Progenitor cell of endocrine pancreas (in vitro differentiated cells): ENCODE measurements around the gene HYAL1. TPM values are rescaled to one million over a fixed set of nuclear protein-coding genes. Genes with fewer than 3 reads are reported as not detected.
A peak's percentile ranks its signal among the peaks of the same experiment; 100 is the strongest.

Experiments used
- DNase-seq: peaks from one replicate; pipeline ENCODE4 v3.0.0; 2021; ENCODE audit warnings: low spot score; ENCODE audit not compliant: unreplicated experiment
- H3K27ac Mint-ChIP-seq: 2 replicates; pipeline ENCODE4 v1.8.0; 2021; ENCODE audit warnings: mild to moderate bottlenecking, moderate library complexity, mixed read lengths
- H3K27me3 Mint-ChIP-seq: 2 replicates; pipeline ENCODE4 v1.8.0; 2021; ENCODE audit warnings: mixed read lengths
- H3K36me3 Mint-ChIP-seq: 2 replicates; pipeline ENCODE4 v1.8.0; 2022; ENCODE audit warnings: mixed read lengths; ENCODE audit not compliant: insufficient read depth
- H3K4me1 Mint-ChIP-seq: 2 replicates; pipeline ENCODE4 v1.8.0; 2021; ENCODE audit warnings: low read depth, mixed read lengths
- H3K4me3 Mint-ChIP-seq: 2 replicates; pipeline ENCODE4 v1.8.0; 2021; ENCODE audit warnings: low read depth, mild to moderate bottlenecking, moderate library complexity, mixed read lengths
- H3K9me3 Mint-ChIP-seq: 2 replicates; pipeline ENCODE4 v1.8.0; 2021; ENCODE audit warnings: low read depth, mixed read lengths
- long read RNA-seq: library from polyadenylated mRNA; unstranded; transcript quantifications from one replicate; pipeline ENCODE4 v2.0.0, GENCODE V29; 2020
- total RNA-seq: library from RNA; stranded (reverse); gene quantifications from 2 replicates; pipeline ENCODE4 v1.2.1, GENCODE V29; 2021
- TF ChIP-seq, protein P1 (sequence below): fragments of 200-600 bp; sonication (generic); IDR thresholded peaks from one replicate; pipeline ENCODE4 v1.5.0; 2021; ENCODE audit warnings: antibody characterized with exemption, mild to moderate bottlenecking; ENCODE audit not compliant: unreplicated experiment

Gene HYAL1, protein sequence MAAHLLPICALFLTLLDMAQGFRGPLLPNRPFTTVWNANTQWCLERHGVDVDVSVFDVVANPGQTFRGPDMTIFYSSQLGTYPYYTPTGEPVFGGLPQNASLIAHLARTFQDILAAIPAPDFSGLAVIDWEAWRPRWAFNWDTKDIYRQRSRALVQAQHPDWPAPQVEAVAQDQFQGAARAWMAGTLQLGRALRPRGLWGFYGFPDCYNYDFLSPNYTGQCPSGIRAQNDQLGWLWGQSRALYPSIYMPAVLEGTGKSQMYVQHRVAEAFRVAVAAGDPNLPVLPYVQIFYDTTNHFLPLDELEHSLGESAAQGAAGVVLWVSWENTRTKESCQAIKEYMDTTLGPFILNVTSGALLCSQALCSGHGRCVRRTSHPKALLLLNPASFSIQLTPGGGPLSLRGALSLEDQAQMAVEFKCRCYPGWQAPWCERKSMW
- 3.1 and 4.1 TPM in 2 replicates for total RNA-seq
- long read RNA-seq, partial matches to known transcripts = 1 of 3 reads
- long read RNA-seq, other reads (novel, unspliced or antisense) = 0 of 3 reads

DNA sequence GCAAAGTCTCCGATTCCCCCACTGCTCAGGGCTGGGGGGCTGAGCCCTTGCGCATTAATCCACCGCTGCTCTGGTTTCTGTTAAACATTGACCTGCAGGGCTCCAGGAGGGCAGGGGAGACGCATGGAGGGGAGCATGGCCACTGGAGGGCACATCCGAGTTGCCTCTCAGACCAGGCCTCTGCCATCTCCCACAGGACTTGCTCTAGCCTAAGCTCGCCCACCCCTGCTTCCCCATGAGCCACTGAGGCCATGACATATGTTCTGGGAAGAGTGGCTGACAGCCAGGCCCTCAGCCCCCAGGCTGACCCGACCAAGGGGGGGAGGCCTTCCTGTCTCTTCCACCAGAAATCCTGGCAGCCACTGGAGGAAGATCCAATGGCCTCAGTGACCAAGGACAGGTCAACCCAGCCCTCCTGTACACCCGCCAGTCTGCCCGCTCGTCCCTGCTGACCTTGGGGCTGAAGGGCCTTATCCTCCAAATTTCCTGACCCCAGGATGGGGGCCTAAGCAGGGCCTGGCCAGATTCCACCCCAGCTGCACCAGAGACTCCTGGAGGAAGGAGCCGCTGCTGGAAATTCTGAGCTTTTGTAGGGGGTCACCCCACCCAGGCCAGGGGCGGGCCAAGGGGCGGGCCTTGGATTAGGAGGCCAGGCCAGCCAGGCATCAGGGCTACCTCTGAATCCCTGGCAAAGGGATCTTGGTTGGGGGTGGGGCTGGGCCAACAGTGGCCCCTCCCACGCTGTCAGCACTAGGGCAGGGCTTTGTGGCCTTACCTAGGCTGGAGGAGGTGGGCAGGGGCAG lies at the start of gene HYAL1:
Gene HYAL1 (minus strand): TSS at position 562 of the 803 bp plus-strand sequence. CDS start 618 bp downstream, outside the sequence.
- H3K9me3 Mint-ChIP-seq = no peaks in the 10 kb centered on the region
- TF ChIP-seq, protein P1, sequence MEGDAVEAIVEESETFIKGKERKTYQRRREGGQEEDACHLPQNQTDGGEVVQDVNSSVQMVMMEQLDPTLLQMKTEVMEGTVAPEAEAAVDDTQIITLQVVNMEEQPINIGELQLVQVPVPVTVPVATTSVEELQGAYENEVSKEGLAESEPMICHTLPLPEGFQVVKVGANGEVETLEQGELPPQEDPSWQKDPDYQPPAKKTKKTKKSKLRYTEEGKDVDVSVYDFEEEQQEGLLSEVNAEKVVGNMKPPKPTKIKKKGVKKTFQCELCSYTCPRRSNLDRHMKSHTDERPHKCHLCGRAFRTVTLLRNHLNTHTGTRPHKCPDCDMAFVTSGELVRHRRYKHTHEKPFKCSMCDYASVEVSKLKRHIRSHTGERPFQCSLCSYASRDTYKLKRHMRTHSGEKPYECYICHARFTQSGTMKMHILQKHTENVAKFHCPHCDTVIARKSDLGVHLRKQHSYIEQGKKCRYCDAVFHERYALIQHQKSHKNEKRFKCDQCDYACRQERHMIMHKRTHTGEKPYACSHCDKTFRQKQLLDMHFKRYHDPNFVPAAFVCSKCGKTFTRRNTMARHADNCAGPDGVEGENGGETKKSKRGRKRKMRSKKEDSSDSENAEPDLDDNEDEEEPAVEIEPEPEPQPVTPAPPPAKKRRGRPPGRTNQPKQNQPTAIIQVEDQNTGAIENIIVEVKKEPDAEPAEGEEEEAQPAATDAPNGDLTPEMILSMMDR = peak; percentile 23
- no peak within 1 kb of the TSS for H3K4me3 Mint-ChIP-seq
- H3K4me1 Mint-ChIP-seq = peaks cover 17% of the 10 kb centered on the region
- DNase-seq = no peak
- no peaks in the 10 kb centered on the region for H3K36me3 Mint-ChIP-seq
- H3K27me3 Mint-ChIP-seq = no peaks in the 10 kb centered on the region
- H3K27ac Mint-ChIP-seq = peak within 1 kb of the TSS; percentile 83

DNA sequence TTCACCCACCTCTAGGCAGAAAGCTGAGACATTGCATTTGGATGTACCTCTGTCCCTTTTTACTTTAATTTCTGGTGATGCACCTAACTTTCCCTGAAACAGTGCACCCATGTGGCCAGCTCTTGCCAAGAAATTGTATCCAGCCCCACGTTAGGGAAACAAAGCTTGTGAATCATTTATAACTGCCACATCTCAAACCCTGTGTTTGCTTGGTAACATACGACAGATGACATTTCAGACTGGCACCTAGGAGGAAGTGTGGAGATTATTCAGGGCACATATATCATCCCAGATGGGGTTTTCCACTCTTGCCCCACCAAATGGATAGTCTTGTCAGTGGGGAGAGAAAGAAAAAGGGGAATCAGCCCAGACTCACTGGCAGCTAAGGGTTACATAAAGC lies 49.4 kb upstream of the HYAL1 start:
- Mint-ChIP-seq H3K27ac (no peak overlapping the region), H3K27me3 (no peaks in the 10 kb centered on the region), H3K4me3 (no peak overlapping the region), H3K36me3 (peaks cover 5% of the 10 kb centered on the region), H3K4me1 (peaks cover 31% of the 10 kb centered on the region), H3K9me3 (no peaks in the 10 kb centered on the region)
- no peak for DNase-seq
- TF ChIP-seq, protein P1 = peak; percentile 24

DNA sequence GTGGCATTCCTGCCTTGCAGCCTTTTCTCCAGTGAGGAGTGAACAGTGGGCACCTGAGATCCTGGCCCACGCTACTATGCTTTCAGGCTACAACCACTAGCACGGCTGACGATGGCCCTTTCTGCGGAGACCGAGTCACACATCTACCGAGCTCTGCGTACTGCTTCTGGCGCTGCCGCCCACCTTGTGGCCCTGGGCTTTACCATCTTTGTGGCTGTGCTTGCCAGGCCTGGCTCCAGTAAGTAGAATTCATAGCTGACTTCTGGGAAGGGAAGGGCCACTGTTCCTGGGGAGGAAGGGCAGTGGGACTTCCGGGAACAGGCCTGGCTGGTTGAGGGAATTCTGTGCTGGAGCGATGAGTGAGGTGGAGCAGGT lies 47.9 kb upstream of the HYAL1 start:
- Mint-ChIP-seq H3K4me1 (peaks cover 19% of the 10 kb centered on the region), H3K27ac (peak overlapping the region; percentile 76), H3K36me3 (peaks cover 5% of the 10 kb centered on the region), H3K9me3 (no peaks in the 10 kb centered on the region), H3K27me3 (peaks cover 3% of the 10 kb centered on the region), H3K4me3 (peak overlapping the region; percentile 96)
- DNase-seq = no peak
- TF ChIP-seq, protein P1 = no peak

DNA sequence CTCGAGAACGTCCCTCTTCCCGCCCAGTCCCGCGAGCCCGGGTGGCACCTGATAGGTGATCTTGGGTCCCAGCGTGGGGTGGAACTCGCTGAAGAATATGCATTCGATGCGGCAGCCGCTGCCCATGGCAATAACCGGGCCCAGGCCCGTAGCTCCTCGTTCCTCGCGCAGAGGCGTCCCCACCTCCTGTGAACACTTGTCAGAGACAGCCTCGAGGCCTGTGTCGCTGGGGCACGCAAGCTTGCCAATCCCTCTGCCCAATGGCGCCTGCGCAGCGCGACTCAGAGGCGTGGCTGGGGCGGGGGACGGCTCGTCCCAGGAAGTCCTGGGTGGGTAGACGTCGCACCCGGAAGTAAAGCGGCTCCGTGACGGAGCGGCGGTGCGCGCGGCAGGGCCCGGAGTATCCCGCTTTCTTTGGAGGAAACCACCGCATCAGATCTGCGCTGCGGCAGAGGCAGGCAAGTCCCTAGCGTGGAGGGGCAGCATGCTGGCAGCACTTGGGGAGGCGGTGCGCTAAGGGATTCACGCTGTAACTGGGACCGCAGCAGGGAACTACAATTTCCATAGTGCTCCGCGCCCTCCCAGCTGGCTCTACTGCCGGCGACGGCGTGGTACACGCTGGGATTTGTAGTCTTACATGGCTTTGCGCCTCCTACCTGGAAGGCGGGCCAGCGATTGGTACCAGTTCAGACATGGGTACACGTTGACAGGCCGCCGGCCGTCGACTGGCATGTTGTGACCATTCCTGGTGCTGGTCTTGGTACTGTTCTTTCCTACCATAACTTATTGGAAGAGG lies 47.4 kb upstream of the HYAL1 start, which contains the start of the genes CYB561D2 and NPRL2:
Gene CYB561D2 (plus strand): TSS at position 336 of the 796 bp plus-strand sequence. CDS start 572 bp downstream, outside the sequence.
Gene NPRL2 (minus strand): TSS at position 249 of the 796 bp plus-strand sequence. CDS start 123 bp downstream, at position 126.
- peaks cover 5% of the 10 kb centered on the region for H3K36me3 Mint-ChIP-seq
- H3K27ac Mint-ChIP-seq = peak within 1 kb of the TSS; percentile 96
- H3K9me3 Mint-ChIP-seq = no peaks in the 10 kb centered on the region
- peak; percentile 88 for DNase-seq
- peak within 1 kb of the TSS; percentile 96 for H3K4me3 Mint-ChIP-seq
- peaks cover 21% of the 10 kb centered on the region for H3K4me1 Mint-ChIP-seq
- peaks cover 7% of the 10 kb centered on the region for H3K27me3 Mint-ChIP-seq
- TF ChIP-seq, protein P1 = no peak
